Measurements from ENCODE around the gene GGTLC1.

The GGTLC1 gene

DNA sequence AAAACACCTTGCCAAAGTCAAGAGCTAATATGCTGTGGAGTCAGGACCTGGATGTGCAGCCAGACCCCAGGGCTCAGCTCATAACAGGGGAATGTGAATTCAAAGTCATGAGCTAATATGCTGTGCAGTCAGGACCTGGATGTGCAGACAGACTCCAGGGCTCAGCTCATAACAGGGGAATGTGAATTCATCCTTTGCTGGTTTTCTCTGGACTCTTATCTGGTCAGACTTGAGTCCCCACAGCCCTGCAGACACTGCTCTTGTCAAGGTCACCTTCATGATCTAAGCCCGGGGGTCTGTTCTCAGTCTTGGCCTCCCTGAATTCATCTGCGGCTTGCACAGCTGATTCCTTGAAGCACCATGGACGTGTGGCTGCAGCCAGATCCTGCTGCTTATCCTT is 19.2 kb upstream of the GGTLC1 start:
- DNase-seq (ENCODE audit: low read depth), result no peak
- no peak for TF ChIP-seq CTCF (IDR thresholded peaks at IDR 0.05; ENCODE audit: control insufficient read depth, insufficient read depth, low read depth, low read length, missing control alignments)
- H3K4me3 ChIP-seq (ENCODE audit: control insufficient read depth, low read depth, low read length), result no peak overlapping the region

DNA sequence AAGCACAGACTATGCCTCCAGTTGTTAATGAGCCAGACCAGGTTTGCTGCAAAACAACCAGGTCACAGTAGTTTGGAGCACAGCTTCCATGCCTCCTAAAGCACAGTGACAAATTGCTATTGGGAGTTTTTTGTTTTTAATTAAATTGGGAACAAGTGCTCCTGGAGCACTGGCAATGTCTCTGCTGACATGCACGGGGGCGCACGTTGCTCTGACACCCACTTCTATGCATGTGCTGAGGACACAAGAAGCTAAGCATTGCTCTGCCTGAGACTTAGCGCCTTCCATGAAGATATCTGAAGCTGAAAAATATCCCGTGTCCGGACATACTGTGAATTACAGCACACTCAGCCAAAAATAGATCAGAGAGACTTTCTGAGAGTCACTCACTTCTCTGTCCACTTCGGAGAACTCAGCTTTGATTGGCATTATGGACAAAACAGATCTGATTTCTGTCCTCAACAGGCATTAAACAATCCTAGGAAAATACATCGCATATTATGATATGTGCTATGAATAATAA is 18.6 kb upstream of the GGTLC1 start:
- TF ChIP-seq CTCF (IDR thresholded peaks at IDR 0.05; ENCODE audit: control insufficient read depth, insufficient read depth, low read depth, low read length, missing control alignments), result no peak
- no peak for DNase-seq (ENCODE audit: low read depth)
- H3K4me3 ChIP-seq (ENCODE audit: control insufficient read depth, low read depth, low read length), result no peak overlapping the region

- no peak overlapping the region for H3K4me3 ChIP-seq (ENCODE audit: control insufficient read depth, low read depth, low read length)
- no peak for TF ChIP-seq CTCF (IDR thresholded peaks at IDR 0.05; ENCODE audit: control insufficient read depth, insufficient read depth, low read depth, low read length, missing control alignments)
- no peak for DNase-seq (ENCODE audit: low read depth)
Observed at GRCh38 chr20:24006626-24007025, 18.0 kb upstream of the GGTLC1 start.

DNA sequence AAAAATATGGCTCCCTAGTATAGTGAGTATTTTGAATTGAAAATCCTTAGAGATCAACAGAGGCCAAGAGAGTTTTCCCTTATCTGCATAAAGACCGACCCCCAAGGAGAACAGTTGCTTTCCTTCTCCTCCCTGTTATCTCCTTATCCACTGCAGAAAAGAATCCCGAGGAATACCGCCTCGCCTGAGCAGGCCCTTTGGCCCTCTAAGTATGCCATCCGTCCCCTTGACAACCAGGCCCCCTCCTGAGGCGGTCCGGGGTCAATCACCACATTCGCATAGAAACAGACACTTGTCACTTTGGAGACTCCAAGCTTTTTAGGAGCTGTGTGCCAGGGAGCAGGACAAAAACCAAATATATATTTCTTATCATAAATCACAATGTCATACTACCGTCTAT is 15.9 kb upstream of the GGTLC1 start:
- no peak overlapping the region for H3K4me3 ChIP-seq (ENCODE audit: control insufficient read depth, low read depth, low read length)
- no peak for TF ChIP-seq CTCF (IDR thresholded peaks at IDR 0.05; ENCODE audit: control insufficient read depth, insufficient read depth, low read depth, low read length, missing control alignments)
- no peak for DNase-seq (ENCODE audit: low read depth)

DNA sequence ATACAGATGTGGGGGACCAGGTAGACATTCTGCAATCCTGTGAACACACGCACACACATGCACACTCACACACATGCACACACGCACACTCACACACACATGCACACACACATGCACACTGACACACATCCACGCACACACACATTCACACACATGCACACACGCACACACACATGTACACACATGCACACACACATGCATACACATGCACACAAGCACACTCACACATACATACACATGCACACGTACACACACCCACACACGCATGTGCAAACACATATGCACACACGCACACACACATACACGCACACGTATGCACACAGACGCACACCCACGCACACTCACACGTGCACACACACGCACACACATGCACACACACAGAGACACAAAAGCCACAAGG is 14.3 kb upstream of the GGTLC1 start:
- no peak overlapping the region for H3K4me3 ChIP-seq (ENCODE audit: control insufficient read depth, low read depth, low read length)
- DNase-seq (ENCODE audit: low read depth), result no peak
- no peak for TF ChIP-seq CTCF (IDR thresholded peaks at IDR 0.05; ENCODE audit: control insufficient read depth, insufficient read depth, low read depth, low read length, missing control alignments)

DNA sequence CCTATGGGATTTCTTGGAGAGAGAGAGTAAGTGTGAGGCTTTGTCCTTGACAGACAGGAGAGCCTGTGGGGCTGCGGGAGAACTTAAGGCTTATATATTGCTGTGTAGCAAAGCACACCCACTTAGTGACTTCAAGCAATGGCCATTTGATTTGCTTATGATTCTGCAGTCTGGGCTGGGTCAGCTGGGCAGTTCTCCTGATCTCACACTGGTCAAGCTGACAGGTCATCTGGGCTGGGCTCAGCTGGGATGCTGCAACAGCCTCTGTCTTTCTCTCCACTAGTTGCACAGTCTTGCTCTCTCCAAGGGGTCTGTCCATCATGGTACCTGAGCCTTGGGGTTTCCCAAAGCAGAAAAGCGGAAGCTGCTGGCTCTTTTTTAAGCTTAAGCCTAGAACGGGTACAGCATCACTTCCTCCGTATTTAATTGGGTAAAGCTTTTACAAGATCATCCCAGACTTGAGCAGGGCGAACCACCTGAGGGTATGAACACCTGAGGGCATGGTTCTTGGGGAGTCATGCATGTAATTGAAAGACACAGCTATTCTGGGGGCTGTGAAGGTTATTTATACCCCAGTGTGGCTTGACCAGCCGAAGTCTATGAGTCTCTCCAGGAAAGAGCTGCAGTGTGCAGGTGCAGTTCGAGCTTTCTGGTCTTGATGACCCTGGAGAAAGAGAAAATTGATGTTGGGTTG is 13.3 kb upstream of the GGTLC1 start:
- TF ChIP-seq CTCF (IDR thresholded peaks at IDR 0.05; ENCODE audit: control insufficient read depth, insufficient read depth, low read depth, low read length, missing control alignments), result no peak
- H3K4me3 ChIP-seq (ENCODE audit: control insufficient read depth, low read depth, low read length), result no peak overlapping the region
- no peak for DNase-seq (ENCODE audit: low read depth)

All from AG09309 (cell line).